Cerebellar nuclear complex (tissue), 1 donor: ENCODE data around the gene RCOR1.

Source experiments
- DNase-seq, 2 experiments: peaks; one replicate each; lab custom pipeline; 2025; lab: John Stamatoyannopoulos, UW

Gene RCOR1

DNA sequence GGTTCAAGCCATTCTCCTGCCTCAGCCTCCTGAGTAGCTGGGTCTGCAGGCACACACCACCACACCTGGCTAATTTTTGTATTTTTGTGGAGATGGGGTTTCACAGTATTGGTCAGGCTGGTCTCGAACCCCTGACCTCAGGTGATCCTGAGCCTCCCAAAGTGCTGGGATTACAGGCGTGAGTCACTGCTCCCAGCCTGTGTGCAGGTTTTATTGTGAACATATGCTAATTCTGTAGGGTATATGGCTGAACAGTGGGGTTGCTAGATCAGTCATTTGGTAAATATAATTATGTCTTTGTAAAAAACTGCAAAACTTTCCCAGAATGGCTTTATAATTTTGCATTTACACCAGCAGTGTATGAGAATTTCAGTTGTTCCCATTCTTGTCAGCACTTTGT, 85.9 kb downstream of the RCOR1 start:
- no peak for DNase-seq

DNA sequence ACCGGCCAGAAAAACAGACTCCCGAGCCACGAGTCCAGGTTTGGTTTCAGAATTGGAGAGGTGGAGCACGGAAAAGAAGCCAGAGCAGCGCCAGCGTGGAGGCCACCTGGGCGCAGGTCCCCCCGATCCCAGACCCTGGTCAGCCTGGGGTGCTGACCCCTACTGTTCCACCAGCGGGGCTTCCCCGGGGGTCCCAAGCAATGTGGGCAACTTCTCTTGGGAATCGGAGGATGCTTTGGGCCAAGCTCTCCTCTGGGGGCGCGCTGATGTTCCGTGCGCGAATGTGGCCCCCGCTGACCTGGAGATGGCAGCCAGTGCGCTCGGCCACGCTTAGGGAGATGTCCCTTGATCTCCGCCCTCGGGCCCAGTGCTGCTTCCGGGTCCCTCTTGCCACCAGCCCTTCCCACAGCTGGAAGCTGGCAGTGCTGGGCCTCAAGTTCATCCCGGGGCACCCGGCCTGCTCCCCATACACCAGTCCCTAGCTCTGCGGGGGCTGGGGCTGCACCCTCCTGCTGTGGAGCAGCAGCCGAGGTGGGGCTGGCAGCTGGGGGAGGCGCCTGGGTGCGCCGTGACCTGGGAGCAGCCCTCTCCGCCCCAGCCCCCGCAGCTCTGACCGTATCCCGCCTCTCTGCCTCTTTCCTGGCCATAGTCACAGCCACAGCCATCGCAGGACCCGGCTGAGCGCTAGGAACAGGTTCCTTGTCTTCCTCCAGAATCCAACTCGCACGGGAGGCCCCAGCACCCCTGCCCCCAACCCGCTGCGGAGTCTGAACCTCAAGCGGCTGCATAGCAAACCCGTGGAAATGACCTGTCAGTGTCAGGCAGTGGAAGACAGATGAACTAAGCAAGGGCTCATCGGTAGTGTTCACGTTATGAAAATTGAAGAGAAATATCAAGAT, 91.2 kb downstream of the RCOR1 start:
- no peak for DNase-seq

DNA sequence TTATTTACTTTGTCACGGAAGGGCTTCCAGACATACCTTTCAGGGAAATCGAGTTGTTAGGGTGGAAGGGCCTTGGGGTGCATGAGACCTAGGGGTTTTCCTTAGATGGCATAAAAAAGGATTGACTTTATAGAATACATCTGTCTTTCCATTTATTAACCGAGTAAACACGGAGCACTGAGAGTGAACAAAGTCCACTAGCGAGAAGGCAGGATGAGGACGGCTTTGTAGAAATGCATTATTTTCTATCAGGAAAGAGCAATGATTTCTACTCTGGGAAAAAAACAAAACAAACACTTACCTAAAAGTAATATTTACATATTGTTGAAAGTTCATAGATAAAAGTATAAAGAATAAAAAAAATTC, 91.8 kb downstream of the RCOR1 start:
- no peak for DNase-seq

DNA sequence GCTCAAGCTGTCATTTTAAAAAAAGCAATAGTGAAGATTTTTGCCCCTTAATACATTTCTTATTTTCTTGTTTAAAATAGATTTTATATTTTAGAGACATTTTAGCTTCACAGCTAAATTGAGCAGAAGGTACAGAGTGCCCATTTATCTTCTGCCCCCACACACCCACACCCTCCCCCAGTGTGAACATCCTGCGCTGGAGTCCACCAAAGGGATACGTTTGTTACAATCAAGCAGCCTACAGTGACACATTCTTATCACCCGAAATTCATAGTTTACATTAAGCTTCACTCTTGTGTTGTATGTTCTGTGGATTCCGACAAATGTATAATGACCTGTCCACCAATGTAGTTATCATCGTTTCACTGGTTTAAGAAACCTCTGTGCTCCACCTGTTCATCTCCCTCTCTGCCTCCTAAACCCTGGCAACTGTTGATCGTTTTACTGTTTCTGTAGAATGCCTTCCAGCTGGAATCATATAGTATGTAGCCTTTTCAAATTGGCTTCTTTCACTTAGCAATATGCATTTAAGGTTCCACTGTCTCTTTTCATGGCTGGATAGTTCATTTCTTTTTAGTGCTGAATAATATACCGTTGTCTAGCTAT, 93.8 kb downstream of the RCOR1 start:
- no peak for DNase-seq

DNA sequence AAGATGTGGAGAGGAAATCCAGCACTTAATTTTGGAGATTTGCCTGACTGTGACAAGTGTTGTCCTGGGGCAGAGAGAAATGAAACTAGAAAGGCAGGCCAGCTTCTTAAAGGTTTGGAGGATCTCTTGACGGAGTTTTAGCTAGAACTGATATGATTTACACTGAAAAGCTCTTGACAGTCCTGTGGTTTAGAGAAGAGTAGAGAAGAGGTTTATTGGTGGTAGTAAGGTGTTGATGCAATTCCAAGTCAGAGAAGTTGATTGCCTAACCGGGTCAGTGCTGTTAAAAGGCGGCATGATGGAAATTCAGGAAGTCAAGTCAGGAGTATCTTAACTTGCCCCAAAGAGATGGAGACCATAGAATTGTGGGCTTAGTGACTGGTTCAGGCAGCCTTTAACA, 95.8 kb downstream of the RCOR1 start:
- DNase-seq = no peak

GRCh38 chr14:102690509-102691286, 98.2 kb downstream of the RCOR1 start:
- no peak for DNase-seq

GRCh38 chr14:102691763-102692162, 99.3 kb downstream of the RCOR1 start:
- DNase-seq = no peak

DNA sequence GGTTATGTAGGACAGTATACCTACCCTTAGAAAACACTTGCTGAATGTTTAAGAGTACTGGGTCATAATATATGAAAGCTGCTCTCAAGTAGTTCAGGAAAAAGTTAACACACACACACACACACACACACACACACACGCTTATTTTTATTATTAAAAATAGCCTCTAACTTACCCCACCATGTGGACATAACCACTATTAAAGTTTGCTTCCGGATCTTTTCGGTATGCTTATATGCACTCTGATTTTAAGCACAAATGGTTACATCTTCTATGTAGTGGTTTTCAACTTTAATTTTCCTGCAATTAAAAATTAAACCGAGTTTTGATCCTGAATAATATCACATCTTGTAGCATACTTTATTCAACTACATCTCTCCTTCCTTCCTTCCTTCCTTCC, 99.9 kb downstream of the RCOR1 start:
- DNase-seq = no peak

DNA sequence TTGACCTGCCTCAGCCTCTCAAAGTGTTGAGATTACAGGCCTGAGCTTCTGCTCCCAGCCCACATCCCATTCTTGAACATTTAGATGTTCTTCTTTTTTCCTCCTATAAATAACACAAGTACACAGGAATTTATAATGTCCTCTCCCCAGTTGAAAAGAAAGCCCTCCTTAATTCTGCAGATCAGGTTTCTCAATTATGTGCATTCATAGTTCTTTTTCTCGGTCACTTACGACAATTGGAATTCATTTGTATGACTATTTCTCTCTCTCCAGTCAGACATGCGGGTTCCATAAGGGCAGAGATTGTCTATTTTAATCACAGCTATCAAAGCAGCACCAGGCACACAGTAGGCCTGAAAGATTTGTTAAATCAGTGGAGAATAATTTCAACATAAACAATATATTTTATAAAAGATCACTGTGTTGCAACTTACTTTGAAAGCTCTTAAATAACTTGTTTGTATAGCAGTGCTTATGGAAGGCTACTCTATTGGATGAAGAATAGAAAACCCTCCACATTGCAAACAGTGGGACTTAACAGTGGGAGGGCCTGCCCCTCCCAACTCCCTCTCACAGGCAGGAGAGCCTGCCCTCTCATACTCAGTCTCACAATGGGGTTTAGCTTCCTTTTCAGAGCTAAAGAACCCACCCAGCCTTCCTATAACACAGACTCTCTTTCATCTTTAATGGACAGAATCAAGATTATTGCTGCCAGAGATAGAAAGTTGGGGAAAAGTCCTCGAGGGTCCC, 100.7 kb downstream of the RCOR1 start:
- no peak for DNase-seq

- peak in 1 of 2 experiments; percentile 56 for DNase-seq
Measured at GRCh38 chr14:102694530-102695166, 102.2 kb downstream of the RCOR1 start.

DNA sequence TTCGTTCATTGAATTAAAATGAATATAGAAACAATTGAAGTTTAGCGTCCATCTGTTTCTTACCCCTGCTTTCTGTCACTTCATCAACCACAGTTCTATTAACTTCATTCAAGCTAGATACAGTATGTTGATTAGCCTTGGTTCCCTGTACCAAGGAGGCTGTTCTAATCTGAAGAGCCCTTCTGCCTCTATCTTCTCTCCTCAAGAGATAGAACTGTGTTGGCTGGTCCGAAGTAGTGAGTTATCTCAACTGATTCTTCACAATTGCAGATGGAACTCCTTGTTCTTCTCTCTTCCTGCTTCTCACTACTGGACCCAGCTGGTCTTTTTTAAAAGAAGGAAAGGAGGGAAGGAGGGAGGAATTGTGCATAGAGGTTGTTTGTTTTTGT, 102.7 kb downstream of the RCOR1 start:
- no peak for DNase-seq

GRCh38 chr14:102696332-102696731, 103.9 kb downstream of the RCOR1 start:
- no peak for DNase-seq

GRCh38 chr14:102696856-102697495, 104.5 kb downstream of the RCOR1 start:
- DNase-seq = no peak

DNA sequence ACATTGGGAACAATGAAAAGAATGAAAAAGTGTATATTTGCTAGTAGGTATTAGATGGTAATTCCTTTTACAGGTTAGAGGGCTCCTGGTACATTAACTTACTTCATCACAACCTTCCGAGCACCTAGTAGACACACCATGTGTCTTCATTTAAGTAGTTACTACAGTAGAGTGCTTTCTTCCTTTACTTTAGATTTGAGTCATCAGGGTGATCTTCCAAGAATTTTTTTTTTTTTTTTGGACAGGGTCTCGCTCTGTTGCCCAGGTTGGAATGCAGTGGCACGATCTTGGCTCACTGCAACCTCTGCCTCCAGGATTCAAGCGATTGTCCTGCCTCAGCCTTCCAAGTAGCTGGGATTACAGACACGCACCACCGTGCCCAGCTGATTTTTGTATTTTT, 105.1 kb downstream of the RCOR1 start:
- DNase-seq = no peak

DNA sequence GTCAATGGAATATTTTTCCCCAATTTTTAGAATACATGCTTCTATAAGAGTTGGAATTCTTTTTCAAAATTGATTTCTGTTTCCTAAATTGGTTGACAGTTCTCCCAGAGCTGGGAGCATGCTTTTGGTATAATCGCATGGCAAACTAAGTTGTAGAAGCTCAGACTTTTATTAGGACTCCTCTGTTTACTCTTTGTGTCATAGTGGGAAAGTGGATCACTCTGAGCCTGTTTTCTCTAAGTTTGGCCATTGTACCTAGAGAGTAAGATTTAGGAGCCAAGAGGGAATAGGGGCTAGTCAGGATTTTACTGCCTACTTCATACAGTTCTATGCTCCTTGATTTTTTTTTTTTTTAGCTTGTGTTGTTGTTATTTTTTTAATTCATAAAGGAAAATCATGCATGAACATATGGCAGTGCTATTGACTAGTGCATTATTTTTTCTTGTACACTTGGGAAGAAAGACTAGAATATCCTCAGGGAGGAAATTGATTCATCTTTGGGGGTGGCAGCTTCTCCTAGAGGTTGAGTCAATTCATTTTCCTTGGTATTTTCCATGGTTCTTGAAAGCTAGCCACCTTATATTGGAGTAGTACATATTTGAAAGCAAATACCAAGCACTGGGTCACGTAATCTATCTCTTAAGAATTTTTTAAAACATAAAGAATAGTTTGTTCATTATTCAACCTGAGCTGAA, 107.1 kb downstream of the RCOR1 start:
- DNase-seq = no peak

DNA sequence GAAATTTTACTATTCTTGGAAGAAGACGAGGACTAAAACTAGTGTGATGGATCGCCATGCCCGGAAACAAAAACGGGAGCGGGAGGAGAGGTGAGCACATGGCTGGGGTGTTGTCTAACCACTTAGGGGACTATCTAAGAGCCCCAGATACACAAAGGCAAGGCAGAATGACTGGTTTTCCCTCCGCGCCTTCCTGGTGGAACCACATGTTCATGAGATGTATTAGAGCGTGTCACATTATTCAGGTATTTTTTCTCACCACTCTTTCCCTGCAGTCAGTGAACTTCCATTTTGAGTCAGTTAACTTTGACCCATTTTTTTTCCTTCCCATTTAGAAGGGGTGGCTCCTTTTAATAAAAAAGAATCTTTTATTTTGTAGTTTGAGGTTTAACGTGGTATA, 116.0 kb downstream of the RCOR1 start:
- DNase-seq = no peak

DNA sequence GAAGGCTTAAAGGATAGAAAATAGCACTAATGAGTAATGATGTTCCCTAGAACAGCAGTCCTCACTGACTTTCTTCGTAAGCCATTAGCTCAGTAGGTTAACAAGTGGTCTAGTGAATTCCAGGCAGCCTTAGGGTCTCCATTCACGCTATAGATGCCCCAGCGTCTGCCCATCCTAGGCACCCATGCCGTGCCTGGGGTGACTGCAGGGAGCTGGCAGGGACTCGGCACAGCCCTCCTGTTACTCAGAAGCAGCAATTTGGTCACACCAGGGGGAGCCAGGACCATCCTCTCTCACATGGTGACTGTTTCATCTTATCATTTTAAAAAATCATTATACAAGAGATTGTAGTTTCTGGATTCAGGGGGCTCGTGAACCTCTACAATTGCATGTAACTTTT, 118.8 kb downstream of the RCOR1 start:
- DNase-seq = no peak

- no peak for DNase-seq
Measured at GRCh38 chr14:102711946-102712345, 119.5 kb downstream of the RCOR1 start.

DNA sequence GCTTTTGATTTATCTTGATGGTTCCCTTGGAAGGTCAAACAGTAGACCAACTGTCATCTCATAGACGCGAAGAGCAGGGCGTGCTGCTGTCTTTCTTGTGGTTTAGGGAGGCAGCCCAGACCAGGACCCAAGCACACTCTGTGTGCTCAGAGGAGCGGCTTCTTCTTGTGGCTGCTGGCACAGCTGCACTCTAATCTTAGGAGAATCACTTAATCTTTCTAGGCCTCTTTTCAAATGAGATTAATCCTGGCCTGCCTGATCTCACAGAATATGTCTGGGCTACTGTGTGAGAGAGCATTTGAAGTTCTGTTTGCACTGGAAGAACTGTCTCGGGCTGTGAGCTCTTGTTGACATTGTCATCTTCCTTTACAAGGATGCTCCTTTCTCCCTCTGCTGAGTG, 124.8 kb downstream of the RCOR1 start:
- DNase-seq = no peak

DNA sequence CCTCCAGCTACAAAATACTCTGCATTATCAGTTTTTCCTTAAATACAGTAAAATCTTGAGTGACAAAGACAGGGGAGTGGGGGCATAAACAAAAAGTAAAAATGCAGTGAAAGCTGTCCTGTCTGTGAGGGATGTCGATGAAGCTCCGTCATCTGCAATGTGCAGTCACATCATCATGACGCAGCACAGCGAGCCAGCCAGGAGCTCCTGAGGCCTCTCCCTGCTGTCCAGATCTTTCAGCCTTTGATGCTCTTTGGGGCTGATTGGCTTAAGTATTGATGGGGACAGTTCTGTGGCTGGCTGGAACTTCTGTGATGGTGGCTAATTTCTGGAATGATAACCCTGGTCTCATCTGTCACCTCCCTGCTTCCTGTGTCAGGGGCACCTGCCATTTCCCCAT, 130.2 kb downstream of the RCOR1 start:
- no peak for DNase-seq

- DNase-seq = peak in 1 of 2 experiments; percentile 17
Measured at GRCh38 chr14:102723650-102724049, 131.2 kb downstream of the RCOR1 start.
